Jurkat, Clone E6-1 (cell line): ENCODE measurements around the gene ADD1.

Experiments used
- DNase-seq: peaks from one replicate; pipeline ENCODE4 v3.0.0-alpha.2; 2011; ENCODE audit warnings: low read depth, low spot score
- H3K4me3 ChIP-seq: 2 replicates; pipeline ENCODE4 v1.5.1; 2011; ENCODE audit warnings: mild to moderate bottlenecking, low read length, control low read depth, moderate library complexity

The ADD1 gene

DNA sequence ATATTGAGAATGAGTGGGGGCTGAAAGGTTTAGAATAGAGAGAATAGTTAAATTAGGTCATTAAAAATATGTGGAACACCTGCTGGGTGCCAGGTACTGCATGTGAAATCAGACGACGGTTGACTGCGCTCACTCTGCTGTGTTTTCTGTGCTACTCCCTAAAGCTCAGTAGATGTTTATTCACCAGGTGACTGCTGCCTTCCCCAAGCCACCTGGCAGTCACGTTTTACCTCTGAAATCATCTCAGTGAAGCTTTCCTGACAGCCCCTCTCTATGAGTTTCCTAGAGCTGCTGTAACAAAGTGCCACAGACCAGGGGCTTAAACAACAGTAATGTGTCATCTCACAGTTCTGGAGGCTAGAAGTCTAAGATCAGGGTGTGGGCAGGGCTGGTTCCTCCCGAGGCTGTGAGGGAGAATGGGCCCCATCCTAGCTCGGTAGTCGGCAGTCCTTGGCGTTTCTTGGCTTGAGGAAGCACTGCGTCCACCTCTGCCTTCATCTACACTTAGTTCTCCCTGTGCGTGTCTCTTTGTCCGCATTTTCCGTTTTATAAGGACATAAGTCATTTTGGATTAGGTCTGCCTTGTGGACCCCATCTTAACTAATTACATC lies 25.3 kb downstream of the ADD1 start:
- no peak overlapping the region for H3K4me3 ChIP-seq
- DNase-seq, result no peak

DNA sequence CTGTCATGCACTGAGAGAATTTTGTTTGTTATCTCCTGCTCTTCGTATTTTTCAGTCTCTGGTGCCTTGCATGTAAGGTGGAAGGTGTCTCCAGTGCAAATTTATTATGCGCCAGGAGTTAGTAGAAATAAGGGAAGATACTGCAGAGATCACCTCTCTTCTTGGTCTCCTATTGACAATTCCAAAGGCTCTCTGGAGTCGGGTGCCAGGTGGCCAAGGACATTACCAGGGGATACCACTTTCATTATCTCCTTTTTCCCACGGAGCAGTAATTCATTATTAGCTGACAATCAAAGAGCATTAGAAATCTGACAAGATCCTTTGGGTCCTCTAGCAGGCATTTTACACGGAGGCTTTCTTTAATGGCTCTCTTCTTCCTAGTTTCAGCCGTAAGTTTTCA lies 26.0 kb downstream of the ADD1 start:
- no peak overlapping the region for H3K4me3 ChIP-seq
- DNase-seq, result no peak

DNA sequence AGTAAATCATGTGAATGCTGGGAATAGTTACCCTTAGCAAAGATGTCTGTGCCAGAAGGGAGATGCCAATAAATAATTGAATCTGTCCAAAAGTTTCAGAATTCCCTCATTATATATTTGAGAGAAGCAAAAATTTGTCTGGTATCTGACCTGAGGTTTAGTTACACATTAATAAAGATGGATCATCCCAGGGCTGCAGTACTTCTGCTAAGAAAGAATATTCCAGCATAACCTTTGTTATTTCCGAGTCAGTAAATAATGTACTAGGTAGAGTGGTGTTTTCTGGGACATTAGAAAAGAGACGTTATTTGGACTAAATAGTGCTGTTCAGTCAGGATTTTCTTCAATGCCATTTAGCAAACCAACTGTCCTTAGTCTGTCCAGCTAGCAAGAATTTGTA lies 26.4 kb downstream of the ADD1 start:
- H3K4me3 ChIP-seq, result no peak overlapping the region
- DNase-seq, result no peak

DNA sequence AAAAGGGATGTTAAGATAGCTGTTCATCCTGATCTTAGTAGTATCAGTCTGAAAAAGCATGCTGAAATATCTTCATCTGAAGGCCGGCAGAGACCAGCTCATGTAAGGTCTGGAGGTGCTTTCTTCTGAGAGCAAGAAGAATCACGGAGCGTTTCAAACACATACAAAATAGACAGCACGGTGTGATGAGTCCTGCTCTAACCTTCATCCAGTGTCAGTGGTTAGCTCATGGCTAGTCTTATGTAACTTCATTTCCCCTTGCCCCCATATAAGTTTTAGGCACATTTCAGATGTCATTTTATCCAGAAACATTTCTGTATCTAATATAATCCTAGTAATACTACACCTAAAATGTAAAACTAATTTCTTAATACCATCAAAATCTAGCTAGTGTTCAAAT lies 27.8 kb downstream of the ADD1 start:
- H3K4me3 ChIP-seq, result no peak overlapping the region
- DNase-seq, result no peak

DNA sequence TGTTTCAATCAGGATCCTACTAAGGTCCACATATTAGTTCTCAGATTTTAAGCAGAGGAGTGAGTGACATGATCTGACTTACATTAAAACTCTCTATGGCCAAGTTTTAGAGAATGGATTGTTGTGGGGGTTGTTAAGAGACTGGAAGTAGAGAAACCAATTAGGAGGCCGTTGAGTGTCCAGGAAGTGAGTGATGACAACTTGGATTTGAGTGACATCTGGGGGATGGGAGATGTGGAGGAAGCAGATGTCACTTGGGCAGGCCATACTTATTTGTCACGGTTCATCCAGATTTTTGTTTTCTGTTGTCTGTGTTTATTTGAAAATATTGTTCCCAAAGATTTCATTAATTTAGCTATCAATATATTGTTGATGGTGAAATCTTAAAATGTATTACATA lies 28.3 kb downstream of the ADD1 start:
- DNase-seq, result peak; percentile 36
- no peak overlapping the region for H3K4me3 ChIP-seq

DNA sequence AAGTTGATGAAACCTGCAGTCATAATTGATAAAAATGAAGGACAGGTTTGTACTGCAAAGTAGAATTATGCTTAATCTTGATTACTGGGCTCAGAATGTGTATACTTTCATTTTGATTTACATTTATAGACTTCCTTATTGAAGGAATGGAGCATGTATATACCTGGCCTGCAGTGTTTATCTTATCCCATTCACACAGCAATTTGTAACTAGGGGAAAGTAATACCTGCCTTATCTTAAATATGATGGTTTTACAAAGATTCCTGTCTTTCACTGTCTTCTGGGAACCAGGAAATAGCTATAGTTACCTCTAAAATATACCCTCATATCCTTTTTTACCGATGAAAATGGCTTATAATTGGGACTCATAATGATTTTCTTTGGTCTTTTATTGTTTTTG lies 29.7 kb downstream of the ADD1 start:
- DNase-seq, result no peak
- H3K4me3 ChIP-seq, result no peak overlapping the region

DNA sequence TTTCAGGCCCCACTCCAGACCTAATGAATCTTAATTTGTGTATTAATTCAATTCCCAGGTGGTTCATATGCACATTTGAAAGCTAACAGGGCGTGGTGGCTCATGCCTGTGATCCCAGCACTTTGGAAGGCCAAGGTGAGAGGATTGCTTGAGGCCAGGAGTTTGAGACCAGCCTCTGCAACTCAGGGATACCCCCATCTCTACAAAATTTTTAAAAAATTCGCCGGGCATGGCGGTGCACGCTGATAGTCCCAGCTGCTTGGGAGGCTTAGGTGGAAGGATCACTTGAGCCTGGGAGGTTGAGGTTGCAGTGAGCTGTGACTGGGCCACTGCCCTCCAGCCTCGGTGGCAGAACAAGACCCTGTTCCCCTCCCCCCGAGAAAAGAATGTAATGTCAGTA lies 31.2 kb downstream of the ADD1 start:
- H3K4me3 ChIP-seq, result no peak overlapping the region
- DNase-seq, result no peak

DNA sequence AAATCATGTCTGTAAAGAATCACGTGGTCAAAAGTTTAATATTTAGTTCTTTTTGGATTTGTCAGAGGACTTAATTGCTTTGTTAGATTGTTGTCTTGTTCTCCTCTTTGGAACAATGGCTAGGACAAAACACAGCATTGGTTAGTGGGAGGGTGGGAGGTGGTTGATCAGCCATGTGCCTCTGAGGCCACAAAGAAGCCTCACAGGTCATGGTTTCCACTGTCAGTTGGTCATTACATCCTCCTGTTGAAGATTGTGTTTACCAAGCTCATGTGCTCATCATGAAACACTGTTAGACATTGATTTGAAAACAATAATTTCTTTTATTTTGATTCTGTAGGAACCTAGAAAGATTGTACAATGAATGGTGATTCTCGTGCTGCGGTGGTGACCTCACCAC lies 31.9 kb downstream of the ADD1 start:
- no peak overlapping the region for H3K4me3 ChIP-seq
- no peak for DNase-seq

DNA sequence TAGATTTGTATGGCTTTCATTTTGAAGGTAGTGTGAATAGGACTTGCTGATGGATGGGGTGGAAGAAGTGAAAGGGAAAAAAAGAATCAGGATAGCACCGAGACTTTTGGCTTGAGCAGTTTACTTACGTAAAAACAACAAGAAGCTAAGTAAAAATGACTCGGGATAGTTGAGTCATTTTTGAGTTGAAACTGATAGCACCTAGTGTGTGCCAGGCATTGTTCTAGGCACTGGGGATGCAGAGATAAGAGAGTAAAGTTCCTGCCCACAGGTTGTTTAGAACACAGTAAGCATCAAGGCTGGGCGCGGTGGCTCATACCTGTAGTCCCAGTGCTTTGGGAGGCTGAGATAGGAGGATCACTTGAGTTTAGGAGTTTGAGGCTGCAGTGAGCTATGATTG lies 34.7 kb downstream of the ADD1 start:
- no peak overlapping the region for H3K4me3 ChIP-seq
- no peak for DNase-seq

DNA sequence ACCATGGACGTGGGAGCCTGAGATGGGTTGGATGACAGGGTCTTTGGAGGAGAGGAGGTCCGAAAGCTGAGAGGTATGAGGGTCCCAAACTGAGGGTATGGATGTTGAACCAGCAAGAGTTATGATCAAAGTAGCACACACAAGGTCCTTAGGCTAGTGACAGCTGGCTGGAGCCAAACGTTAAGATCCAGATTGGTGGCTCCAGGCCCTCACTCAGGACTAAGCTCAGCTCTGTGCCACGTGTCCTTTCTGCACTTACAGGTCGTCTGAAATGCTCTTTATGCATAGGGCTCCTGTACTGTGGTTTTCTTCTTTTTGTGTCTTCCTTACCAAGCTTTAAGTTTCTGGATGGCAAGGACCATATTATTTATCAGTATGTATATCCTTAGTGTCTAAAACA lies 35.4 kb downstream of the ADD1 start:
- no peak for DNase-seq

DNA sequence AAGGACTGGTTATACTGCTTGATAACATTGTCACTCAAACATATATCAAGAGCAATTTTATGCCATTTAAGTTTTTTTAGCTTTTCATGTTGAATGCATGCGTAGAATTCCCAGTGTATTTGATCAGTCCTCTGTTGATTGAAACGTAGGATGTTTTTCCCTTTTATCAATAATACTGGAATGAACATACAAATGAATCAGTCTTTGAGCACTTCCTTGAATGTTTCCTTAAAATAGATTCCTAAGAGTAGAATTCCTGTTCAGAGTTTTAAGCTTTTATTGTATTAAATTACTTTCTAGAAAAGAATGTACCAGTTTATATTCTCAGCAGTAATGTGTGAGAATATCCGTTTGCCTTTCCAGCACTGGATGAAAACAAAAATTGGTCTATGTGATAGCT lies 37.8 kb downstream of the ADD1 start:
- no peak for DNase-seq
- no peak overlapping the region for H3K4me3 ChIP-seq

More for the DNA sequence above, 35.4 kb downstream of the ADD1 start:
- H3K4me3 ChIP-seq, result no peak overlapping the region

DNA sequence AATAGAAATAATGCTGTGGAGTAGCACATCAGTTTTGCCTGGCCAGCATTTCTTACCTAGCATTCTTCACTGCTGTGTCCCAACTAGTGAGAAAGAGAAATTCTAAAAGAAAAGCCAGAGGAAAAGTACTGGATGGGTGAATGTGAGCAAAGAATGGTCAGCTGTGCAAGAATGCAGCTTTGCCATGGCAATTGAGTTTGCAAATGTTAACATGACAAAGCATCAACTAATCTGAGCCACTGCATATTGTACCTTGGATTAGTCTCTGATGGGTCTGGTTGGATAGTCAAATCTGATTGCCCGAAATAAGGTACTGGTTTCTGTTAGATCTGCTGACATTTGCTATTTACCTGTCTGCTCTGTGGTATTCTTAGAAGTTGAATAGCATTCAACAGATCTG lies 38.7 kb downstream of the ADD1 start:
- H3K4me3 ChIP-seq, result no peak overlapping the region
- DNase-seq, result no peak

DNA sequence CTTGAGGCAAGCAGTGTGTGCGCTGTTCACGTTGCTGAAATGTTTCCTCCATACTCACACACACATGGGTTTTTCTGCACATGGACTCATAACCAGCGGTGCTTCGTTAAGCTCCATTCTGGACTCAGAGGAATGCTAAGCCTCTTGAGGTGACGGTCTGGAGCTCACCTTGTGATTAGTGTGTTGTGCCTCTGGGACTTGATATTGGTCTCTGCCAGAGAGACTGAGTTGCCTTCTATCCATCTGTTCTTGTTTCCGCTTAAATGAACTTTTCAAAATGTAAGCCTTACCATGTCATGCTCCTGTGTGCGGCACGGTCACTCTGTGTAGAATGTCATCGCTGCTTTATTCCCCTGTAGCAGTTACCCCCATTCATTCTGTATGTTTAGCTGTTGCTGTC lies 42.5 kb downstream of the ADD1 start:
- no peak for DNase-seq
- no peak overlapping the region for H3K4me3 ChIP-seq

DNA sequence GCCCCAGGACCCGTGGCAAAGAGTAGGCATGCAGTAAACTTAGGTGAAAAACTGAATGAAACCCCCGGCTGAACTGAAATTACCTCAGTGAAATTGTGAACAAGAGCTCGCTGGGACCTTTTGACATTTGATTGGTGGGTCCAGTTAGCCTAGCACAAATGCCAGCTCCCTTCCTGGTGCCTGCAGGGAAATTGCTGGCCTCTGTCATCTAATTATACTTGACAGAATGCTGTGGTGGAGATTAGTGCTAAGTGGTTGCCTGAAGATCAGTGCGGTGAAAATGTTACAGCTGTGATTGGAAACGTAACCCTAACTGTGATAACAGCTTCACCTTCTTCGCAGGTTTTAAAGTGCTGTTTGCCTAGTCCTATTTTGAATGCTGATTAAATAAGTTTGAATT lies 43.0 kb downstream of the ADD1 start:
- no peak overlapping the region for H3K4me3 ChIP-seq
- DNase-seq, result no peak

DNA sequence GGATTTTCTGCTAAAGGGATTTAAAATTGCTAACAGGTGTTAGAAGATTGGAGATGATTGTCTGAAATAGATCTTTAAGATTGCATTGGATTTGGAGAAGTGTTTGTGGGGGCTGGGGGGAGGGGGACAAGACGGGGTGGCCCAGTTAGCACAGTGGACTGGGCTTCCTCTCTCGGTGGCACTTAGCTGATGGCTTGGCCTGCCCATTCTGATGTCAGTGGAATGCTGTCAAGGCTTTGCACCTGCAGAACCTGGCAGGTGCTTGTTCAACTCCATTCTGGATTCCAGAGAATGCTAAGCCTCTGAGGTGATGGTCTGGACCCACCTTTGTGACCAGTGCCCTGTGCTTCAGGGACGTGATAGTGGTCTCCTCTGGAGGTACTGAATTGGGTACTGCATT lies 43.7 kb downstream of the ADD1 start:
- H3K4me3 ChIP-seq, result no peak overlapping the region
- no peak for DNase-seq

DNA sequence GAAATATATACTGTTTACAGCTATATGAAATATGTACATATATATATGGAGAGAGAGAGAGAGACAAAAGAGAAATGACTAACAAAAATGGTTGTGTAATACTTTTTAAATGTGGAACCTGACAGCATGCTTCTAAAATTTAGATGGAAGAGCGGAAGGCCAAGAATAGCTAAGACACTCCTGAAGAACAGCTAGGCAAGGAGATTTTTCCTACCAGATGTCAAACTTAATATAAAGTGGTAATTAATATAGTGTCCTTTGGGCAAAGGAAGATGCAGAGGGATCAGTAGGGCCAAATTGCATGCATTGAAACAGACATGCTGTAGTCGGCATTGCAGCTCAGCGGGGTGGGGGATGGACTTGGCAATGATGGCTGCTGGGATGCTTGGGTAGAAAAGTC lies 45.2 kb downstream of the ADD1 start:
- DNase-seq, result no peak
- no peak overlapping the region for H3K4me3 ChIP-seq

DNA sequence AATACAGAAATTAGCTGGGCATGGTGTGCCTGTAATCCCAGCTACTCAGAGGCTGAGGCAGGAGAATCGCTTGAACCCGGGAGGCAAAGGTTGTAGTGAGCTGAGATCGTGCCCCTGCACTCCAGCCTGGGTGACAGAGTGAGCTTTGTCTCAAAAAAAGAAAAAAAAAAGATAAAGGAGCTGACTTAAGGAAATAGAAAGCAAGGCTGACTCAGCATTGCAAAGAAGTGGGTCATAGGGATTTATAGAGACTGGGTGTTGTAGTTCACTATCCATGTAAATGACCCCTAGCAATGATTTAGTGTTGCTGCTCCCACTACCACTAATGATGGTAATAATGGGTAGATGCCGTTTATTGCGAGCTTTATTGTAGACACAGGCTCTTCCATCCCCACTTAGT lies 47.6 kb downstream of the ADD1 start:
- no peak for DNase-seq
- no peak overlapping the region for H3K4me3 ChIP-seq

DNA sequence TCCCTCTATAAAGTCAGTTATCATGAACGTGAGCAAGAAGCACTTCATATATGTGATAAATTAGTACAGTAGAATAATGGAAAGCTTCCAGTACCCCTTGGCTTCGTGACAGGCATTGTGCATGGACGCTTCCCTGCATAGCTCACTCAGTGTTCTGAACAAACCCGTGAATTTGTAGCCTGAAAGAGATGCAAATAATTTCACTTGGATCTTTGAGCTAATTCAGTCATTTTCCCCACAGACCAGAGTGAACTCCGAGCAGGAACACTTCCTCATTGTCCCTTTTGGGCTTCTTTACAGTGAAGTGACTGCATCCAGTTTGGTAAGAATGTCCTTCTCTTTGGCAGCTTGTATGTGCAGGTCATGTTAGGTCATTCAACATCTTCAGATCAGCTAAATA lies 50.1 kb downstream of the ADD1 start:
- no peak for DNase-seq
- no peak overlapping the region for H3K4me3 ChIP-seq

DNA sequence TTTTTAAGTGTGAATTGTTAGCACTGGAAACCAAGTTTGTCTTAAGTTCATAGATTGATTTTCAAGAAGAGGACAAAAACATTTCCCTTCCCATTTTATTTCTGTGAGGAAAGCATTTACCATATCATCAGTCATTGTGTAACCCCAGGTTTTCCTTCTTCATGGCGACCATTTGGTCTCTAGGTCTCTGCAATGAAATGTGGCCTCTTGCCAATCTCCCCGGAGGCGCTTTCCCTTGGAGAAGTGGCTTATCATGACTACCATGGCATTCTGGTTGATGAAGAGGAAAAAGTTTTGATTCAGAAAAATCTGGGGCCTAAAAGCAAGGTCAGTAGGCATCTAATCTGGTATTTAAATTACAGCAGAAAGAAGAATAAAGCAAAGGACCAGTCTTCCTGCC lies 54.4 kb downstream of the ADD1 start:
- no peak for DNase-seq
- H3K4me3 ChIP-seq, result no peak overlapping the region

DNA sequence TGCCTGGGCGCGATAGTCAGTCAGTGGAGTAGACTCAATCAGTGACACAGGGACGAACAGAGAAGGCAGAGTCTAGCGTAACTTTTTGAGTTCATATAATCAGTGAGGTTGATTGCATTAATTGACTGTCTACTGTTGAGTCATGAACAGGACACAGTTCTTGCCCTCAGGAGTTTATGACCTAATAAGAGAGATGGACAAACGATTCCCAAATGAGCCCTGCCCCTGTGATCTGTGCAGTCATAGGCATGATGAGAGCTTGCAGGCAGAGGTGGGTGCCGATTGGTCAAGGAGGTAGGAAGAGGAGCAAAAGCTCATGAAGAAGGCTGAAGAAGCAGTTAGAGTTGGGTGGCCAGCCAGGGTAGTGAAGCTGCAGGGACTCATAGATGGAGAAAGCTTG lies 57.1 kb downstream of the ADD1 start:
- DNase-seq, result no peak
- no peak overlapping the region for H3K4me3 ChIP-seq

DNA sequence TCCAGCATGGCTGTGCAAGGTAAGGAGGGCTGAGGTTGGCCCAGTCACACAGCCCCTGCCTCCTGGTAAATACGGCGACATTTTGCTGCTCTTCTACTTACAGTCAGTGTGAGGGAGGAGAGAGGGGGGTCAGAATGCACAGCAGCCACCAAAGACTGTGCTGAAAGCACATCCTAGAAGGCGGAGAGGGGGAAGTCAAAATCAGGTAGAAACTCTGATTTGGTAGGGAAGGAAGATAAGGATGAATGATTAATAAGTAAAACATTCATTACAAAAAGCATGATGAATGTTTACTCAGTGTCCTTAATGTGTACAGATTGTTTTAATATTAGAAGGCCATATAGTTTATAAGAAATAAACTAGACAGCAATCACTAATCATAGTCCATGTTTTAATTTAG lies 57.5 kb downstream of the ADD1 start:
- H3K4me3 ChIP-seq, result no peak overlapping the region
- no peak for DNase-seq

DNA sequence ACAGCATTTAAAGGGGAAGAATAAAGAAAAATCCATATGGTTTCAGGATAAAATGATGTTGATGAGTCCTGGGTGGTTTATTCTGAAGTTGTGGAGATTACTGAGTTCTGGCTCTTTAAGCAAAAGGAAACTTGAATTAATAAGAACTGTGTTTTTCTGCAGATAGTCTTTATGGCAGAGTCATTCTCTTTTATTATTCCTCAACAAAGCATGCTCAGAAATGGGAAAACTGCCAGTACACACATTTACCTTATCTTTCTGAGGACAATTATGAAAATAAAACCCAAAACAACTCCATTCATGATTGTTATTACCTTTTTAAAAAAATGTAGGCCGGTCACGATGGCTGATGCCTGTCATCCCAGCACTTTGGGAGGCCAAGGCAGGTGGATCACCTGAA lies 58.5 kb downstream of the ADD1 start:
- no peak overlapping the region for H3K4me3 ChIP-seq
- no peak for DNase-seq
